Prostate gland (tissue), 2 donors: ENCODE results near the gene ZC3H12C. TPM values are rescaled to one million over a fixed set of nuclear protein-coding genes. Genes with fewer than 3 reads are reported as not detected.

ENCODE experiments used
- DNase-seq: peaks from one replicate; pipeline ENCODE4 v3.0.0-alpha.2; 2019; ENCODE audit warnings: low spot score
- H3K27ac ChIP-seq, 2 donors: fragments of 200-600 bp; sonication (generic); 2 replicates each; pipeline ENCODE4 v1.5.1; 2017 to 2019
- H3K27me3 ChIP-seq: fragments of 200-600 bp; sonication (generic); replicated peaks from 2 replicates; pipeline ENCODE4 v1.5.1; 2019; ENCODE audit not compliant: insufficient read depth
- H3K36me3 ChIP-seq, 2 donors: fragments of 200-600 bp; sonication (generic); 1 replicate in 1 of 2; 2 replicates in 1 of 2; pipeline versions ENCODE4 v1.5.1 to v1.8.1; 2017 to 2019
- H3K4me1 ChIP-seq: fragments of 200-600 bp; sonication (generic); replicated peaks from 2 replicates; pipeline ENCODE4 v1.5.1; 2019
- H3K4me3 ChIP-seq, 2 donors: fragments of 200-600 bp; sonication (generic); 2 replicates each; pipeline ENCODE4 v1.5.1; 2017 to 2019
- H3K9me3 ChIP-seq: fragments of 200-600 bp; sonication (generic); 2 replicates; pipeline ENCODE4 v1.5.1; 2017
- POLR2A ChIP-seq: fragments of 450-650 bp; IDR thresholded peaks from one replicate; pipeline ENCODE4 v1.6.1; 2016; ENCODE audit warnings: antibody characterized with exemption, mild to moderate bottlenecking
- POLR2AphosphoS5 ChIP-seq: sonication (generic); formaldehyde crosslinking; IDR thresholded peaks from one replicate; pipeline ENCODE4 v1.6.1; 2017; ENCODE audit warnings: antibody characterized with exemption
- WGBS: methylation state at CpG from one replicate; pipeline ENCODE4 v1.1.5; 2018; 5-methylcytosine and 5-hydroxymethylcytosine counted together
- intact Hi-C: fragments of 100-400 bp; cut with DNase I; formaldehyde crosslinking; loops from one replicate; pipeline ENCODE4 v1.14.2; 2022
- total RNA-seq, 2 donors: library from RNA; depleted of rRNA; stranded (reverse); fragments of >200 nt; gene quantifications; one replicate each; pipeline ENCODE4 v1.1.0, GENCODE V29; 2016
- TF ChIP-seq, protein P1 (sequence below), 4 experiments: fragments of 200-600 bp in 2 of 4; fragments of 450-650 bp in 2 of 4; sonication (generic) in 2 of 4; IDR thresholded peaks; 1 replicate in 3 of 4; 2 replicates in 1 of 4; pipeline ENCODE4 v1.5.1; 2016 to 2019; ENCODE audit warnings: antibody characterized with exemption in 4 of 4, mild to moderate bottlenecking in 2 of 4, moderate library complexity in 2 of 4

Gene ZC3H12C
- total RNA-seq, 2 donors from 2014 or later, result 6.5 to 11.9 TPM

- Histone ChIP-seq H3K36me3 (no peaks in the 10 kb centered on the region), H3K27me3 (no peaks in the 10 kb centered on the region), H3K4me3 (no peak overlapping the region), H3K9me3 (no peaks in the 10 kb centered on the region), H3K4me1 (no peaks in the 10 kb centered on the region), H3K27ac (no peak overlapping the region)
- no peak for DNase-seq
- intact Hi-C loops, result no loop called here
- WGBS, result 79% methylated on average over 3 of the region's 3 CpGs
- TF ChIP-seq, protein P1, sequence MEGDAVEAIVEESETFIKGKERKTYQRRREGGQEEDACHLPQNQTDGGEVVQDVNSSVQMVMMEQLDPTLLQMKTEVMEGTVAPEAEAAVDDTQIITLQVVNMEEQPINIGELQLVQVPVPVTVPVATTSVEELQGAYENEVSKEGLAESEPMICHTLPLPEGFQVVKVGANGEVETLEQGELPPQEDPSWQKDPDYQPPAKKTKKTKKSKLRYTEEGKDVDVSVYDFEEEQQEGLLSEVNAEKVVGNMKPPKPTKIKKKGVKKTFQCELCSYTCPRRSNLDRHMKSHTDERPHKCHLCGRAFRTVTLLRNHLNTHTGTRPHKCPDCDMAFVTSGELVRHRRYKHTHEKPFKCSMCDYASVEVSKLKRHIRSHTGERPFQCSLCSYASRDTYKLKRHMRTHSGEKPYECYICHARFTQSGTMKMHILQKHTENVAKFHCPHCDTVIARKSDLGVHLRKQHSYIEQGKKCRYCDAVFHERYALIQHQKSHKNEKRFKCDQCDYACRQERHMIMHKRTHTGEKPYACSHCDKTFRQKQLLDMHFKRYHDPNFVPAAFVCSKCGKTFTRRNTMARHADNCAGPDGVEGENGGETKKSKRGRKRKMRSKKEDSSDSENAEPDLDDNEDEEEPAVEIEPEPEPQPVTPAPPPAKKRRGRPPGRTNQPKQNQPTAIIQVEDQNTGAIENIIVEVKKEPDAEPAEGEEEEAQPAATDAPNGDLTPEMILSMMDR (IDR thresholded peaks at IDR 0.05), result no peak
- TF ChIP-seq POLR2AphosphoS5 (no peak), POLR2A (no peak)
Measured at GRCh38 chr11:110160016-110160415, 66.8 kb downstream of the ZC3H12C start.

GRCh38 chr11:110160437-110160836 lies 67.2 kb downstream of the ZC3H12C start:
- H3K4me3 ChIP-seq, result no peak overlapping the region
- no peaks in the 10 kb centered on the region for H3K9me3 ChIP-seq
- no peak overlapping the region for H3K27ac ChIP-seq
- no peak for DNase-seq
- no peaks in the 10 kb centered on the region for H3K36me3 ChIP-seq
- H3K27me3 ChIP-seq, result no peaks in the 10 kb centered on the region
- 59% methylated on average over 2 of the region's 2 CpGs for WGBS
- no peaks in the 10 kb centered on the region for H3K4me1 ChIP-seq
- TF ChIP-seq POLR2A, result no peak
- TF ChIP-seq, protein P1 (IDR thresholded peaks at IDR 0.05), result no peak
- TF ChIP-seq POLR2AphosphoS5, result no peak
- intact Hi-C loops, result no loop called here

GRCh38 chr11:110161061-110161460 lies 67.9 kb downstream of the ZC3H12C start:
- intact Hi-C loops, result no loop called here
- Histone ChIP-seq H3K27me3 (no peaks in the 10 kb centered on the region), H3K9me3 (no peaks in the 10 kb centered on the region), H3K27ac (no peak overlapping the region), H3K4me3 (no peak overlapping the region), H3K36me3 (no peaks in the 10 kb centered on the region), H3K4me1 (no peaks in the 10 kb centered on the region)
- no peak for TF ChIP-seq POLR2A
- TF ChIP-seq POLR2AphosphoS5, result no peak
- TF ChIP-seq, protein P1 (IDR thresholded peaks at IDR 0.05), result no peak
- 94% methylated on average over 9 of the region's 9 CpGs for WGBS
- DNase-seq, result no peak

DNA sequence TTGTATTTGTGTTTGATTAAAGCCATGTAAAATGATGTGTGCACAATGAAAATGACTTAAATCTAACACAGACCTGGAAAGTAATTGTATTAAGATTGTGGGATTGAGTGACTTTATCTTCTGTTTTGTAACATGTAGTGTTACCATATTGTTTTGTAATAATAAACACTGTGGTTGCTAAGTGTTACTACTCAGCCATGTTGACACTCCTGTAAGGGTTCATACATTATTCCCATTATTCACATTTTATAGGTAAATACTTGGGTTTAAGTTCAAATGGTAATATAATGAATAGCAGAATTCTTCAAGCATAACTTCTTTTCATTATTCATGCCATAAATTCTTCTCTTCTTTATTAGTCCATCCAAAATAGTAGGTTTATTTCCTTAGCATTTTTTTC lies 69.0 kb downstream of the ZC3H12C start:
- intact Hi-C loops, result no loop called here
- Histone ChIP-seq H3K36me3 (no peaks in the 10 kb centered on the region), H3K4me1 (no peaks in the 10 kb centered on the region), H3K27ac (no peak overlapping the region), H3K4me3 (no peak overlapping the region), H3K9me3 (no peaks in the 10 kb centered on the region), H3K27me3 (no peaks in the 10 kb centered on the region)
- no peak for TF ChIP-seq POLR2AphosphoS5
- TF ChIP-seq, protein P1 (IDR thresholded peaks at IDR 0.05), result no peak
- no peak for TF ChIP-seq POLR2A
- DNase-seq, result no peak

- DNase-seq, result no peak
- Histone ChIP-seq H3K9me3 (no peaks in the 10 kb centered on the region), H3K36me3 (no peaks in the 10 kb centered on the region), H3K27me3 (no peaks in the 10 kb centered on the region), H3K4me3 (no peak overlapping the region), H3K4me1 (no peaks in the 10 kb centered on the region), H3K27ac (no peak overlapping the region)
- intact Hi-C loops, result no loop called here
- no peak for TF ChIP-seq POLR2A
- TF ChIP-seq, protein P1 (IDR thresholded peaks at IDR 0.05), result no peak
- TF ChIP-seq POLR2AphosphoS5, result no peak
- WGBS, result 95% methylated on average over 28 of the region's 28 CpGs
Measured at GRCh38 chr11:110165039-110165925, 72.1 kb downstream of the ZC3H12C start.
